GM23338 (cell line): ENCODE results near the gene PRR12.

Experiments
- POLR2AphosphoS5 ChIP-seq: IDR thresholded peaks from 2 replicates; pipeline ENCODE4 v1.6.1; 2016; ENCODE audit warnings: antibody characterized with exemption, low read depth
- ZNF462 ChIP-seq: fragments of 250-450 bp; sonication (Bioruptor Pico); IDR thresholded peaks from 2 replicates; pipeline ENCODE4 v1.5.0; 2020; ENCODE audit warnings: mild to moderate bottlenecking, moderate library complexity
- TF ChIP-seq, protein P1 (sequence below), 2 experiments: fragments of 200-600 bp in 1 of 2; sonication (generic) in 1 of 2; conservative IDR thresholded peaks; 2 replicates each; pipeline versions ENCODE4 v1.5.1 to v1.6.1; 2016 to 2017; ENCODE audit warnings: antibody characterized with exemption in 2 of 2, low read depth in 2 of 2, mild to moderate bottlenecking in 2 of 2, moderate library complexity in 1 of 2

DNA sequence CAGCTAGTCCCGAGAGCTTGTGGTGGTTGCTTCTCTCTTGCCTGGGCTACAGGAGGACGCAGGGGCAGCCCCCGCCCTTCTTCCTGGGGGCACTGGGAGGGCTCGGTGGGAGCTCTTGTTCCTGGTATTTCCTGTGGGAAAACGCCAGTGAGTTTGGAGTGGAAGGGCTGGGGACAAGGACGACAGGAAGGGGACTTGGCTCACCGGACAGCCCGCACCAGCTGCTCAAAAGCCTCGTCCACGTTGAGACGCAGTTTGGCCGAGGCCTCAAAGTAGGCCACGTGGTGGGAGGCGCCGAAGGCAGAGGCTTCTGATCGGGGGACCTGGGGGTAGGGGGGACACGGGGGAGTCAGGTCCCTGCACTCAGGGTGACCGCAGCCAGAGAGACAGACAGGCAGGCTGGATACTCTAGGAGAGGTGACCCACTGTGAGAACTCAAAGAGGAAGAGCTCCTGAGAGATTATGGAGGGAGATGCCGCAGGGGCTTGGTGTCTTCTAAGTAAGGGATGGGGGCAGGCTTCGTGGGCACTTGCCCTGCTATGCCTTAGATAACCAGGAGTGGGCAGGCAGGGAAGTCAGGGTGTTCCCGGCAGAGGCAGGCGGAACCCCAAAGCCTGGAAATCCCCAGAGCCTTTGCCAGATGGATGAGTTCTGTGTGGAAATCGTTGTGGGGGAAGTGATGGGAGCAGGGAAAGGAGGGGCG, 44.7 kb downstream of the PRR12 start:
- TF ChIP-seq POLR2AphosphoS5 (no peak), ZNF462 (no peak)
- TF ChIP-seq, protein P1, sequence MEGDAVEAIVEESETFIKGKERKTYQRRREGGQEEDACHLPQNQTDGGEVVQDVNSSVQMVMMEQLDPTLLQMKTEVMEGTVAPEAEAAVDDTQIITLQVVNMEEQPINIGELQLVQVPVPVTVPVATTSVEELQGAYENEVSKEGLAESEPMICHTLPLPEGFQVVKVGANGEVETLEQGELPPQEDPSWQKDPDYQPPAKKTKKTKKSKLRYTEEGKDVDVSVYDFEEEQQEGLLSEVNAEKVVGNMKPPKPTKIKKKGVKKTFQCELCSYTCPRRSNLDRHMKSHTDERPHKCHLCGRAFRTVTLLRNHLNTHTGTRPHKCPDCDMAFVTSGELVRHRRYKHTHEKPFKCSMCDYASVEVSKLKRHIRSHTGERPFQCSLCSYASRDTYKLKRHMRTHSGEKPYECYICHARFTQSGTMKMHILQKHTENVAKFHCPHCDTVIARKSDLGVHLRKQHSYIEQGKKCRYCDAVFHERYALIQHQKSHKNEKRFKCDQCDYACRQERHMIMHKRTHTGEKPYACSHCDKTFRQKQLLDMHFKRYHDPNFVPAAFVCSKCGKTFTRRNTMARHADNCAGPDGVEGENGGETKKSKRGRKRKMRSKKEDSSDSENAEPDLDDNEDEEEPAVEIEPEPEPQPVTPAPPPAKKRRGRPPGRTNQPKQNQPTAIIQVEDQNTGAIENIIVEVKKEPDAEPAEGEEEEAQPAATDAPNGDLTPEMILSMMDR (conservative IDR thresholded peaks at IDR 0.05; ENCODE audit: low read depth in 2 of 2): 0 out of 4 replicates have a peak, but pooled peaks of 1 of the 2 experiments have one; percentile 3
